ENCODE measurements around the gene DMAC2L.

GRCh38 chr14:50288146-50288545, 24.0 kb upstream of the DMAC2L start:
- TF ChIP-seq CTCF (IDR thresholded peaks at IDR 0.05) (no peak), EP300 (IDR thresholded peaks at IDR 0.05; ENCODE audit: low read depth) (no peak), POLR2A (IDR thresholded peaks at IDR 0.05) (no peak)

All from transverse colon (tissue), 3 donors.